Heart right ventricle (tissue), 16 donors: ENCODE results near the gene CNOT1. TPM values are rescaled to one million over a fixed set of nuclear protein-coding genes. Genes with fewer than 3 reads are reported as not detected.
A peak's percentile ranks its signal among the peaks of the same experiment; 100 is the strongest.

ENCODE experiments used
- ATAC-seq, 8 donors: fragments of 200-7000 bp; cut with Tn5 transposase; one replicate each; pipeline ENCODE4 v1.9.1; 2020; ENCODE audit warnings: mild to moderate bottlenecking in 8 of 8, moderate library complexity in 8 of 8, moderate number of reproducible peaks in 1 of 8
- DNase-seq, 2 donors: peaks; one replicate each; pipeline ENCODE4 v3.0.0-alpha.2; 2020
- H3K27ac ChIP-seq, 10 donors: fragments of 200-600 bp; sonication (generic) in 2 of 10; one replicate each; pipeline versions ENCODE4 v1.5.0 to v1.8.0; 2020 to 2022; ENCODE audit warnings: mild to moderate bottlenecking in 3 of 10
- H3K27me3 ChIP-seq, 7 donors: fragments of 200-600 bp; one replicate each; pipeline ENCODE4 v1.8.0; 2021 to 2022; ENCODE audit warnings: mild to moderate bottlenecking in 2 of 7
- H3K36me3 ChIP-seq, 9 donors: fragments of 200-600 bp; sonication (generic) in 1 of 9; one replicate each; pipeline versions ENCODE4 v1.5.0 to v1.8.0; 2020 to 2022; ENCODE audit warnings: mild to moderate bottlenecking in 2 of 9
- H3K4me1 ChIP-seq, 9 donors: fragments of 200-600 bp; sonication (generic) in 1 of 9; one replicate each; pipeline versions ENCODE4 v1.5.0 to v1.8.0; 2020 to 2022; ENCODE audit warnings: mild to moderate bottlenecking in 4 of 9
- H3K4me3 ChIP-seq, 10 donors: fragments of 200-600 bp; sonication (generic) in 2 of 10; one replicate each; pipeline versions ENCODE4 v1.5.0 to v1.8.0; 2020 to 2022; ENCODE audit warnings: mild to moderate bottlenecking in 7 of 10, moderate library complexity in 2 of 10
- H3K9me3 ChIP-seq, 11 donors: fragments of 200-600 bp in 10 of 11; sonication (generic) in 2 of 11; one replicate each; pipeline versions ENCODE4 v1.5.0 to v1.8.0; 2013 to 2022; ENCODE audit warnings: mild to moderate bottlenecking in 2 of 11, control low read depth in 1 of 11, moderate library complexity in 1 of 11
- WGBS, 2 donors: extraction: QIAGEN DNeasy Blood & Tissue Kit; methylation state at CpG; one replicate each; pipeline ENCODE4 v1.1.7; 2013; ENCODE audit warnings: inconsistent platforms in 1 of 2; 5-methylcytosine and 5-hydroxymethylcytosine counted together
- intact Hi-C, 10 donors: fragments of 100-400 bp; cut with DNase I; formaldehyde crosslinking; loops; one replicate each; pipeline versions ENCODE4 v1.11.1 to v1.14.2; 2022
- polyA plus RNA-seq, 2 donors: library from polyadenylated mRNA; stranded (reverse); fragments of 200-250 nt; gene quantifications; one replicate each; pipeline ENCODE4 v1.2.3, GENCODE V29; 2013
- total RNA-seq, 10 donors: library from RNA; stranded (reverse); fragmentation: NEBNext Ultra II Directional in 3 of 10; extraction: Animal tissue kit (Norgen Biotek cat#: 25700) in 3 of 10; gene quantifications; one replicate each; pipeline versions ENCODE4 v1.2.1 to v1.2.4, GENCODE V29; 2021 to 2023
- TF ChIP-seq, protein P1 (sequence below), 9 donors: fragments of 200-600 bp; sonication (generic) in 2 of 9; IDR thresholded peaks; one replicate each; pipeline versions ENCODE4 v1.5.0 to v1.8.0; 2021 to 2022; ENCODE audit warnings: antibody characterized with exemption in 9 of 9, mild to moderate bottlenecking in 5 of 9, moderate library complexity in 1 of 9
- donor health status: Arrhythmogenic right ventricular cardiomyopathy.
- donor health status: ischemic (EF 13 %, LVEDD 7.1; RV severe dilation, severe dysfunction).
- donor health status: healthy with polysubstance abuse.
- donor health status: DM: no; HTN: yes; CAD: no.
- donor health status: DM: no; HTN: no; CAD: no.
- donor health status: ischemic (EF 25% LVEDD 6.9; RV normal size, moderate dysfunction).
- donor health status: ischemic (EF 25% LVEDD 5.7; RV mildly dilated, moderate dysfunction).
- donor health status: healthy.
- donor health status: DM: yes; HTN: yes; CAD: no.
- donor health status: Ischemic cardiomyopathy.
- donor health status: ischemic (EF 35%, LVEDD 5.7; RV mildly dilated, moderate dysfunction).
- donor health status: nonischemic (EF 11% LVEDD 7.7; RV severe dilation, severe dysfunction).
- donor health status: DM: yes; HTN: yes; CAD: no.
- donor health status: PGD.
- donor health status: ischemic (EF 29% LVEDD 5.4; RV normal size, mild dysfunction).
- donor health status: nonischemic (EF 23%, LVEDD 6.1; RV moderate dilation, normal function).

The CNOT1 gene
- total and polyA plus RNA-seq, 12 donors, result 27.2 to 102 (median 81.7) TPM

DNA sequence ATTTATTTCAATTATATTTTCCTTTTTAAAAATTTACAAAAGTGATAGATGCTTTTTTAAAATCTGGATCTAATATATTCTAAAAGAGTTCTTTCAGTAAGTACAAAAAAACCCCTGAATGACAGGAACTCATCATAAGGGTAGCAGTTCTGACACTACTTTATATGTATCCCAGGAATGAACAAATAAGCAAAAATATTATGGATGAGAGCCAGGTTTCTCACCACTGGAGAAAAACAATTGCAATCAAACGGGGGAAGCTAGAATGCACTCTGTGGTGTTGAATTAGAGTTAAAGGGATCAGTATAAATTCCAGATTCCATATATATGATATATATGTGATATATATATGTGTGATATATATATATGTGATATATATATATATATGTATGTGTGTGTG is 152.8 kb downstream of the CNOT1 start:
- Histone ChIP-seq H3K27ac (peak overlapping the region in 5 of 10 donors; percentile 1 to 89 (median 79)), H3K27me3 (no peaks in the 10 kb centered on the region), H3K4me1 (peaks cover 14 to 94% (median 71%) of the 10 kb centered on the region in 9 donors), H3K4me3 (no peak overlapping the region), H3K9me3 (no peaks in the 10 kb centered on the region), H3K36me3 (peaks cover 0 to 8% (median 0%) of the 10 kb centered on the region in 9 donors)
- DNase-seq (no peak), ATAC-seq (no peak)
- TF ChIP-seq, protein P1, sequence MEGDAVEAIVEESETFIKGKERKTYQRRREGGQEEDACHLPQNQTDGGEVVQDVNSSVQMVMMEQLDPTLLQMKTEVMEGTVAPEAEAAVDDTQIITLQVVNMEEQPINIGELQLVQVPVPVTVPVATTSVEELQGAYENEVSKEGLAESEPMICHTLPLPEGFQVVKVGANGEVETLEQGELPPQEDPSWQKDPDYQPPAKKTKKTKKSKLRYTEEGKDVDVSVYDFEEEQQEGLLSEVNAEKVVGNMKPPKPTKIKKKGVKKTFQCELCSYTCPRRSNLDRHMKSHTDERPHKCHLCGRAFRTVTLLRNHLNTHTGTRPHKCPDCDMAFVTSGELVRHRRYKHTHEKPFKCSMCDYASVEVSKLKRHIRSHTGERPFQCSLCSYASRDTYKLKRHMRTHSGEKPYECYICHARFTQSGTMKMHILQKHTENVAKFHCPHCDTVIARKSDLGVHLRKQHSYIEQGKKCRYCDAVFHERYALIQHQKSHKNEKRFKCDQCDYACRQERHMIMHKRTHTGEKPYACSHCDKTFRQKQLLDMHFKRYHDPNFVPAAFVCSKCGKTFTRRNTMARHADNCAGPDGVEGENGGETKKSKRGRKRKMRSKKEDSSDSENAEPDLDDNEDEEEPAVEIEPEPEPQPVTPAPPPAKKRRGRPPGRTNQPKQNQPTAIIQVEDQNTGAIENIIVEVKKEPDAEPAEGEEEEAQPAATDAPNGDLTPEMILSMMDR (IDR thresholded peaks at IDR 0.05), result no peak
- intact Hi-C loops, result no loop called here
- 22 to 25% methylated on average over 1 of the region's 1 CpG for WGBS, 2 donors

DNA sequence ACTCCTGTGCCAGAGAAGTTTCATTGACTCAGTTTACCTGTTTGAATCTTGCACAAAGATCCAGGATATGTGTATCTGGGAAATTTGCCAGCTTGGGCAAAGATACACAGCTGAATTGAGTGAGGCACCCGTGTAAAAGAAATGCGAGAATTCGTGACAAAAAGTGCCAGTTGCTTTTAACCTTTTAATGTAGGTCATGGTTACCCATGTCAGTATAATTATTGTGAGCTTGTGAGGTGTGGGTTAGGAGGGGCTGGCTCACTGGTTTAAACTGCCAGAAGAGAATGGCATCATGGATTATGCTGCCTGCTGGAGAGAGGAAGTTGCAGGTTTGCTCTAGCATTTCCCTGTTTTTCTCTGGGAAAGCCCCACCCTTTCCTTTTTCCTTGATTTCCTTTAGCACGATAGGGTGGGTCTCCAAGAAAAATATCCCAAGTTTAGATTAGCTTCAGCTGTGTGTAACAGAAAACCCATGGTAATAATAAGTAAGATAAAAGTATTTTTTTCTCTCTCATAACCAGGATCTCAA is 154.5 kb downstream of the CNOT1 start:
- intact Hi-C loops, result no loop called here
- Histone ChIP-seq H3K4me1 (peaks cover 14 to 94% (median 79%) of the 10 kb centered on the region in 9 donors), H3K27me3 (peaks cover 0 to 4% (median 0%) of the 10 kb centered on the region in 7 donors), H3K36me3 (peaks cover 0 to 8% (median 0%) of the 10 kb centered on the region in 9 donors), H3K9me3 (no peaks in the 10 kb centered on the region), H3K27ac (peak overlapping the region; percentile 47 to 89 (median 72)), H3K4me3 (no peak overlapping the region)
- 30 to 42% methylated on average over 4 of the region's 4 CpGs for WGBS, 2 donors
- TF ChIP-seq, protein P1 (IDR thresholded peaks at IDR 0.05), result no peak
- ATAC-seq (peak in 7 of 8 donors; percentile 18 to 76 (median 48)), DNase-seq (no peak)

DNA sequence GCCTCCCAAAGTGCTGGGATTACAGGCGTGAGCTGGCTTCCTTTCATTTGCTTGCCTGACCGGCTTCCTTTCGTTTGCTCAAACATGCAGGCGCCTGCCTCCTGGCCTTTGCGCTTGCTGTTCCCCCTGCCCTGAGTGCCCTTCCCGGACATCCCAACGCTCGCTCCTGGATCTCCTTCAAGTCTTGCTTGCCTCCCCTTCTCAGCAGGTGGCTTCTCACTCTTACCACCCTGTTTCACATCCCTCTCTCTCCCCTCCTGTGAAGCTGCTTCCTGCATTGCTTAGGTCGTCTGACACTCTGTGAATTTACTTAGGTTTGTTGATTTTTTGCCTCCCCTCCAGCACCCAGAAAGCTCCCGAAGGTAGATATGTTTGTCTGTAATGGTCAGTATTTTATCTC is 155.3 kb downstream of the CNOT1 start:
- DNase-seq, result no peak
- TF ChIP-seq, protein P1 (IDR thresholded peaks at IDR 0.05), result no peak
- 39 to 49% methylated on average over 10 of the region's 10 CpGs for WGBS, 2 donors
- peaks cover 0 to 4% (median 0%) of the 10 kb centered on the region in 9 donors for H3K36me3 ChIP-seq
- intact Hi-C loops, result loop anchor here in 1 of 10 donors (5.0 kb wide), 1 partner anchor 132 kb away; no protein-coding TSS in a partner anchor
- peak overlapping the region in 9 of 10 donors; percentile 47 to 89 (median 72) for H3K27ac ChIP-seq
- no peaks in the 10 kb centered on the region for H3K9me3 ChIP-seq
- H3K27me3 ChIP-seq, result peaks cover 0 to 4% (median 0%) of the 10 kb centered on the region in 7 donors
- H3K4me1 ChIP-seq, result peaks cover 14 to 93% (median 81%) of the 10 kb centered on the region in 9 donors
- H3K4me3 ChIP-seq, result no peak overlapping the region
- ATAC-seq, result peak in 3 of 8 donors; percentile 8 to 36 (median 28)

DNA sequence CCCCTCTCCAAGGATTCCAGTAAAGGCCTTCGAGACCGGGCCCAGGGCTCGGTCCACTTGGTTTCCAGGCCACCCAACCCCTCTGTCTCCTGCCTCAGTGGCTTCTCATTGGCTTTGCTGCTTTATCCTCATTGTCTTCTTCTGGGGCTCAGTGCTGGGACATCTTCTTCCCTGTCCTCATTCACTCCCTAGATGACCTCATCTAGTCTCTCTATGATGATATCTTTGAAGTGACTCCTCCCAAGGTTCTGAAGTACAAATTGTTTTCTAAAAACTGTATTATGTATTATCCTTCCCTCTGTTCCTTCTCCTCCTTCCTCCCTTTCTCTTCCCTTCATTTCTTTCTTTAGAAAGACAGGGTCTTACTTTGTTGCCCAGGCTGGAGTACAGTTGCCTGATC is 156.8 kb downstream of the CNOT1 start:
- H3K4me1 ChIP-seq, result peaks cover 14 to 100% (median 89%) of the 10 kb centered on the region in 9 donors
- H3K36me3 ChIP-seq, result no peaks in the 10 kb centered on the region
- peak overlapping the region in 9 of 10 donors; percentile 30 to 89 (median 72) for H3K27ac ChIP-seq
- WGBS, 2 donors, result 85 to 88% methylated on average over 3 of the region's 3 CpGs
- ATAC-seq (no peak), DNase-seq (no peak)
- no peaks in the 10 kb centered on the region for H3K9me3 ChIP-seq
- H3K27me3 ChIP-seq, result peaks cover 0 to 8% (median 0%) of the 10 kb centered on the region in 7 donors
- TF ChIP-seq, protein P1 (IDR thresholded peaks at IDR 0.05), result no peak
- intact Hi-C loops, result loop anchor here in 1 of 10 donors (5.0 kb wide), 1 partner anchor 131 kb away; no protein-coding TSS in a partner anchor
- no peak overlapping the region for H3K4me3 ChIP-seq
